ENCODE data around the gene KCTD11. TPM values are rescaled to one million over a fixed set of nuclear protein-coding genes. Genes with fewer than 3 reads are reported as not detected.
A peak's percentile ranks its signal among the peaks of the same experiment; 100 is the strongest.

Gene KCTD11
- total and polyA plus RNA-seq, 2 of the 13 experiments (the other 11 are each of a cell fraction or from before 2014, with no cell fraction given) = 1.6 to 2.6 TPM

DNA sequence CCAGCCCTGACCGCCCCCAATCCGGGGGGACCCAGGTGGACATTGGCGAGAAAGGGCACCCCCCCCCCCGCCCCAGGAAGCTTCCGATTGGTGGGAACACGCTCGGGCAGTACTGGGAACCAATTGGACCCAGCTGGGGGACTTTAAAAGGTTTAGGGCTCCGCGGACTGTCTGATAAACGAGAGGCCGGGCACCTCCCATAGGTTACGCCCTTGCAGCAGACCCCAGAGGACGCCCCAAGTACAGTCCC is 51.7 kb downstream of the KCTD11 start (continued):
- TF ChIP-seq PHF5A (CRISPR knock-in tag; IDR thresholded peaks at IDR 0.05; ENCODE audit: low read depth, unreplicated experiment) (no peak), TP53 (CRISPR knock-in tag; conservative IDR thresholded peaks at IDR 0.05) (0 out of 2 replicates have a peak, but pooled peaks have one; percentile 0), ZMAT3 (CRISPR knock-in tag; conservative IDR thresholded peaks at IDR 0.05) (peak; percentile 37; the same call in 1 of the 2 replicates), AGO2 (optimal IDR thresholded peaks at IDR 0.05; ENCODE audit: low read depth, low read length) (no peak), PHF20 (CRISPR knock-in tag; IDR thresholded peaks at IDR 0.05) (peak; percentile 50; the same call in 1 of the 2 replicates), ZNF761 (CRISPR knock-in tag; conservative IDR thresholded peaks at IDR 0.05) (peak; percentile 93; the same call in 1 of the 2 replicates), MEIS1 (CRISPR knock-in tag; IDR thresholded peaks at IDR 0.05; ENCODE audit: borderline replicate concordance) (no peak; the same call in 1 of the 2 replicates), ZNF670 (CRISPR knock-in tag; IDR thresholded peaks at IDR 0.05; ENCODE audit: borderline replicate concordance) (no peak), TBP (CRISPR knock-in tag; IDR thresholded peaks at IDR 0.05) (no peak), ZNF331 (CRISPR knock-in tag; IDR thresholded peaks at IDR 0.05) (no peak), NCOA5 (CRISPR knock-in tag; IDR thresholded peaks at IDR 0.05) (no peak), ZNF567 (CRISPR knock-in tag; IDR thresholded peaks at IDR 0.05; ENCODE audit: borderline replicate concordance) (no peak), ZNF24 (IDR thresholded peaks at IDR 0.05) (no peak), CREM (IDR thresholded peaks at IDR 0.05) (no peak), CREM (CRISPR knock-in tag; IDR thresholded peaks at IDR 0.05) (no peak)
- TF ChIP-seq, protein P1, sequence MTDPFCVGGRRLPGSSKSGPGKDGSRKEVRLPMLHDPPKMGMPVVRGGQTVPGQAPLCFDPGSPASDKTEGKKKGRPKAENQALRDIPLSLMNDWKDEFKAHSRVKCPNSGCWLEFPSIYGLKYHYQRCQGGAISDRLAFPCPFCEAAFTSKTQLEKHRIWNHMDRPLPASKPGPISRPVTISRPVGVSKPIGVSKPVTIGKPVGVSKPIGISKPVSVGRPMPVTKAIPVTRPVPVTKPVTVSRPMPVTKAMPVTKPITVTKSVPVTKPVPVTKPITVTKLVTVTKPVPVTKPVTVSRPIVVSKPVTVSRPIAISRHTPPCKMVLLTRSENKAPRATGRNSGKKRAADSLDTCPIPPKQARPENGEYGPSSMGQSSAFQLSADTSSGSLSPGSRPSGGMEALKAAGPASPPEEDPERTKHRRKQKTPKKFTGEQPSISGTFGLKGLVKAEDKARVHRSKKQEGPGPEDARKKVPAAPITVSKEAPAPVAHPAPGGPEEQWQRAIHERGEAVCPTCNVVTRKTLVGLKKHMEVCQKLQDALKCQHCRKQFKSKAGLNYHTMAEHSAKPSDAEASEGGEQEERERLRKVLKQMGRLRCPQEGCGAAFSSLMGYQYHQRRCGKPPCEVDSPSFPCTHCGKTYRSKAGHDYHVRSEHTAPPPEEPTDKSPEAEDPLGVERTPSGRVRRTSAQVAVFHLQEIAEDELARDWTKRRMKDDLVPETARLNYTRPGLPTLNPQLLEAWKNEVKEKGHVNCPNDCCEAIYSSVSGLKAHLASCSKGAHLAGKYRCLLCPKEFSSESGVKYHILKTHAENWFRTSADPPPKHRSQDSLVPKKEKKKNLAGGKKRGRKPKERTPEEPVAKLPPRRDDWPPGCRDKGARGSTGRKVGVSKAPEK (CRISPR knock-in tag; IDR thresholded peaks at IDR 0.05; ENCODE audit: borderline replicate concordance) = no peak
- TF ChIP-seq, protein P2, sequence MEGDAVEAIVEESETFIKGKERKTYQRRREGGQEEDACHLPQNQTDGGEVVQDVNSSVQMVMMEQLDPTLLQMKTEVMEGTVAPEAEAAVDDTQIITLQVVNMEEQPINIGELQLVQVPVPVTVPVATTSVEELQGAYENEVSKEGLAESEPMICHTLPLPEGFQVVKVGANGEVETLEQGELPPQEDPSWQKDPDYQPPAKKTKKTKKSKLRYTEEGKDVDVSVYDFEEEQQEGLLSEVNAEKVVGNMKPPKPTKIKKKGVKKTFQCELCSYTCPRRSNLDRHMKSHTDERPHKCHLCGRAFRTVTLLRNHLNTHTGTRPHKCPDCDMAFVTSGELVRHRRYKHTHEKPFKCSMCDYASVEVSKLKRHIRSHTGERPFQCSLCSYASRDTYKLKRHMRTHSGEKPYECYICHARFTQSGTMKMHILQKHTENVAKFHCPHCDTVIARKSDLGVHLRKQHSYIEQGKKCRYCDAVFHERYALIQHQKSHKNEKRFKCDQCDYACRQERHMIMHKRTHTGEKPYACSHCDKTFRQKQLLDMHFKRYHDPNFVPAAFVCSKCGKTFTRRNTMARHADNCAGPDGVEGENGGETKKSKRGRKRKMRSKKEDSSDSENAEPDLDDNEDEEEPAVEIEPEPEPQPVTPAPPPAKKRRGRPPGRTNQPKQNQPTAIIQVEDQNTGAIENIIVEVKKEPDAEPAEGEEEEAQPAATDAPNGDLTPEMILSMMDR (CRISPR knock-in tag; IDR thresholded peaks at IDR 0.05) = no peak
- TF ChIP-seq, protein P3, sequence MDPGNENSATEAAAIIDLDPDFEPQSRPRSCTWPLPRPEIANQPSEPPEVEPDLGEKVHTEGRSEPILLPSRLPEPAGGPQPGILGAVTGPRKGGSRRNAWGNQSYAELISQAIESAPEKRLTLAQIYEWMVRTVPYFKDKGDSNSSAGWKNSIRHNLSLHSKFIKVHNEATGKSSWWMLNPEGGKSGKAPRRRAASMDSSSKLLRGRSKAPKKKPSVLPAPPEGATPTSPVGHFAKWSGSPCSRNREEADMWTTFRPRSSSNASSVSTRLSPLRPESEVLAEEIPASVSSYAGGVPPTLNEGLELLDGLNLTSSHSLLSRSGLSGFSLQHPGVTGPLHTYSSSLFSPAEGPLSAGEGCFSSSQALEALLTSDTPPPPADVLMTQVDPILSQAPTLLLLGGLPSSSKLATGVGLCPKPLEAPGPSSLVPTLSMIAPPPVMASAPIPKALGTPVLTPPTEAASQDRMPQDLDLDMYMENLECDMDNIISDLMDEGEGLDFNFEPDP (CRISPR knock-in tag; conservative IDR thresholded peaks at IDR 0.05) = no peak
- TF ChIP-seq, protein P4, sequence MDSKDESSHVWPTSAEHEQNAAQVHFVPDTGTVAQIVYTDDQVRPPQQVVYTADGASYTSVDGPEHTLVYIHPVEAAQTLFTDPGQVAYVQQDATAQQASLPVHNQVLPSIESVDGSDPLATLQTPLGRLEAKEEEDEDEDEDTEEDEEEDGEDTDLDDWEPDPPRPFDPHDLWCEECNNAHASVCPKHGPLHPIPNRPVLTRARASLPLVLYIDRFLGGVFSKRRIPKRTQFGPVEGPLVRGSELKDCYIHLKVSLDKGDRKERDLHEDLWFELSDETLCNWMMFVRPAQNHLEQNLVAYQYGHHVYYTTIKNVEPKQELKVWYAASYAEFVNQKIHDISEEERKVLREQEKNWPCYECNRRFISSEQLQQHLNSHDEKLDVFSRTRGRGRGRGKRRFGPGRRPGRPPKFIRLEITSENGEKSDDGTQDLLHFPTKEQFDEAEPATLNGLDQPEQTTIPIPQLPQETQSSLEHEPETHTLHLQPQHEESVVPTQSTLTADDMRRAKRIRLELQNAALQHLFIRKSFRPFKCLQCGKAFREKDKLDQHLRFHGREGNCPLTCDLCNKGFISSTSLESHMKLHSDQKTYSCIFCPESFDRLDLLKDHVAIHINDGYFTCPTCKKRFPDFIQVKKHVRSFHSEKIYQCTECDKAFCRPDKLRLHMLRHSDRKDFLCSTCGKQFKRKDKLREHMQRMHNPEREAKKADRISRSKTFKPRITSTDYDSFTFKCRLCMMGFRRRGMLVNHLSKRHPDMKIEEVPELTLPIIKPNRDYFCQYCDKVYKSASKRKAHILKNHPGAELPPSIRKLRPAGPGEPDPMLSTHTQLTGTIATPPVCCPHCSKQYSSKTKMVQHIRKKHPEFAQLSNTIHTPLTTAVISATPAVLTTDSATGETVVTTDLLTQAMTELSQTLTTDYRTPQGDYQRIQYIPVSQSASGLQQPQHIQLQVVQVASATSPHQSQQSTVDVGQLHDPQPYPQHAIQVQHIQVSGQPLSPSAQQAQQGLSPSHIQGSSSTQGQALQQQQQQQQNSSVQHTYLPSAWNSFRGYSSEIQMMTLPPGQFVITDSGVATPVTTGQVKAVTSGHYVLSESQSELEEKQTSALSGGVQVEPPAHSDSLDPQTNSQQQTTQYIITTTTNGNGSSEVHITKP (CRISPR knock-in tag; IDR thresholded peaks at IDR 0.05; ENCODE audit: low read depth) = no peak
- TF ChIP-seq, protein P5, sequence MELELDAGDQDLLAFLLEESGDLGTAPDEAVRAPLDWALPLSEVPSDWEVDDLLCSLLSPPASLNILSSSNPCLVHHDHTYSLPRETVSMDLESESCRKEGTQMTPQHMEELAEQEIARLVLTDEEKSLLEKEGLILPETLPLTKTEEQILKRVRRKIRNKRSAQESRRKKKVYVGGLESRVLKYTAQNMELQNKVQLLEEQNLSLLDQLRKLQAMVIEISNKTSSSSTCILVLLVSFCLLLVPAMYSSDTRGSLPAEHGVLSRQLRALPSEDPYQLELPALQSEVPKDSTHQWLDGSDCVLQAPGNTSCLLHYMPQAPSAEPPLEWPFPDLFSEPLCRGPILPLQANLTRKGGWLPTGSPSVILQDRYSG (CRISPR knock-in tag; IDR thresholded peaks at IDR 0.05) = no peak
- TF ChIP-seq, protein P6, sequence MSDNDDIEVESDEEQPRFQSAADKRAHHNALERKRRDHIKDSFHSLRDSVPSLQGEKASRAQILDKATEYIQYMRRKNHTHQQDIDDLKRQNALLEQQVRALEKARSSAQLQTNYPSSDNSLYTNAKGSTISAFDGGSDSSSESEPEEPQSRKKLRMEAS (IDR thresholded peaks at IDR 0.05) = no peak
